IPS-18a (cell line): ENCODE results near the gene CYP3A7.
"Not testable (repeated sequence)": the region's sequence is repeated elsewhere in the genome, so short reads cannot be mapped to it uniquely, and the experiment has no call there.

Experiments used
- H3K27ac ChIP-seq: one replicate; pipeline ENCODE4 v1.5.1; 2013; ENCODE audit warnings: low read length
- H3K27me3 ChIP-seq: one replicate; pipeline ENCODE4 v1.6.1; 2013; ENCODE audit warnings: mild to moderate bottlenecking, low read length; ENCODE audit not compliant: control insufficient read depth, insufficient read depth
- H3K36me3 ChIP-seq: one replicate; pipeline ENCODE4 v1.6.1; 2013; ENCODE audit warnings: low read depth, low read length; ENCODE audit not compliant: control insufficient read depth
- H3K4me1 ChIP-seq: one replicate; pipeline ENCODE4 v1.6.1; 2013; ENCODE audit warnings: low read depth, low read length; ENCODE audit not compliant: control insufficient read depth
- H3K4me3 ChIP-seq: one replicate; pipeline ENCODE4 v1.5.1; 2013; ENCODE audit warnings: low read length
- H3K9ac ChIP-seq: one replicate; pipeline ENCODE4 v1.6.1; 2013; ENCODE audit warnings: mild to moderate bottlenecking, low read length, moderate library complexity
- H3K9me3 ChIP-seq: one replicate; pipeline ENCODE4 v1.6.1; 2013; ENCODE audit warnings: low read depth, low read length; ENCODE audit not compliant: control insufficient read depth

CYP3A7 gene

DNA sequence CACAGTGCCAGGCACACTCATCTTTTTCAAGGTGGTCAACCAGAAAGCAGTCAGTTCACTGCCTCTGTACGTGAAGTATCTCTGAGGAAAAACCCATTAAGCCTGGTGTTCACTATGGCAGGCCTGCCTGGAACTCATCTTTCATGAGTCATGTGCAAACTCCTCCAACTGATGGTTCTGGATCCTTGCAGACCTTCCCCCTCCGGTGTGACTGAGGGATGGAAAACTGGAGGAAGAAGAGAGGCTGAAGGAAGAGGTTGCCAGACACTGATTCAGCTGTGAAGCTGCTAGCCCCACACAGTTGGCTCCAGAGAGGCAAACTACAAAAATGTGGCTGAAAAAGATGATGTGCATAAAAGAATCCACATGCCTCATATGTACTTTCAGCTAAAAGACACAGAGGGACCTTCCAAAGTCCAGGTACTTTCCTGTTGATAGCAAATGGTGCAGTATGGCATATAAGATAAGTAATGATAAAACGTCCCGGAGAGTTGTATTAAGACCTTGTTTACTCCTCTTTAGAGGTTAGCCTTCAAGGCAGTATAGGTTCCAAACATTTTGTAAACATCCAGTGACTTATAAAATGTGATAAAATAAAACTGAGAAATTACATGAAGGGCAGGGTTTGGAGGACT lies 57.9 kb downstream of the CYP3A7 start:
- no peak overlapping the region for H3K27ac ChIP-seq
- no peak overlapping the region for H3K4me3 ChIP-seq

DNA sequence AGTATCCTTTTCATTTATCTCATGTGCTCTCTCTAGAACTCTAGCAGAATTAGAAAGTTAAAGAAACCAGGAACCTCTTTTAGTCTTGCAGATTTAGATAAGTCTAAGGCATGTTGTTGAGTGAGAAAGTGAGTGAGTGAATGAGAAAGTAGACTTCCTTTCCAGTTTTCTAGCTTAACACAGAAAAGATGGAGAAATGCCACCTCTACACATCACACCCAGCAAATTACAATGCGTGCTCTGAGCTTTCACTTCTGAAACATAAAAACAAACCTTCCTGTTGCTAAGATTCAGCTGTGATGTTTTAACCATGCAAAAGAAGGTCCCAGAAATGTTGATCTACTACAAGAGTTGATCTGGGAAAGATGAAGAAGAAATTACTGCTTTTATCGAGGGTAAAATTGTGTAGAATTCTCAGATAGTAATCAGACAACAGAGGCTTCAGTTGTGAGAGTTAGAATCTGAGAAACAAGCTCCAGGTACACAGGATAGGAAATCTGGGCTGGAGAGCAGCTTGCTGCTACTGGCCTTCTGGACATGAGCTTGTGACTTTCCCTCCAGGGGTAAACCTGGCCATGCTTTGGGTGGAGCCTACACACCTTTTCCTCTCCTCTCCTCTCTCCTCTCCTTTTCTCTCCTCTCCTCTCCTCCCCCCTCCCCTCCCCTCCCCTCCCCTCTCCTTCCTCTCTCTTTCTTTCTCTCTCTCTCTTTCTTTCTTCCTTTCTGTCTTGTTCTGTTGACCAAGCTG lies 59.8 kb downstream of the CYP3A7 start:
- Histone ChIP-seq H3K9me3 (no peaks in the 10 kb centered on the region), H3K4me1 (no peaks in the 10 kb centered on the region)

More for the DNA sequence above, 57.9 kb downstream of the CYP3A7 start:
- Histone ChIP-seq H3K9ac (no peak overlapping the region), H3K27me3 (no peaks in the 10 kb centered on the region), H3K4me1 (no peaks in the 10 kb centered on the region), H3K9me3 (no peaks in the 10 kb centered on the region), H3K36me3 (no peaks in the 10 kb centered on the region)

DNA sequence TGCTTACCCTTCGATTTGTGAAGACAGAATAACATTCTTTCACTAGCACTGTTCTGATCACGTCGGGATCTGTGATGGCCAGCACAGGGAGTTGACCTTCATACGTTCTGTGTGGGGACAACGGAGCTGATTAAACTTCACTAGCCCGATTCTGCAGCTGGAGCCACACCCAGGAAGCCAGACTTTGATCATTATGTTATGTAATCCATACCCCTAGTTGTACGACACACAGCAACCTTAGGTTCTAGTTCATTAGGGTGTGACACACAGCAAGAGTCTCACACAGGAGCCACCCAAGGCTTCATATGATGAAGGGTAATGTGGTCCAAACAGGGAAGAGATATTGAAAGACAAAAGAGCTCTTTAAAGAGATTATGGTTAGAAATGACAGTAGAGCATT lies 62.4 kb downstream of the CYP3A7 start:
- no peaks in the 10 kb centered on the region for H3K4me1 ChIP-seq
- no peak overlapping the region for H3K9ac ChIP-seq
- no peaks in the 10 kb centered on the region for H3K27me3 ChIP-seq
- no peaks in the 10 kb centered on the region for H3K36me3 ChIP-seq
- H3K4me3 ChIP-seq, result no peak overlapping the region
- H3K27ac ChIP-seq, result no peak overlapping the region
- no peaks in the 10 kb centered on the region for H3K9me3 ChIP-seq

More for the DNA sequence above, 59.8 kb downstream of the CYP3A7 start:
- Histone ChIP-seq H3K4me3 (no peak overlapping the region), H3K9ac (no peak overlapping the region), H3K27me3 (no peaks in the 10 kb centered on the region), H3K27ac (no peak overlapping the region), H3K36me3 (no peaks in the 10 kb centered on the region)

DNA sequence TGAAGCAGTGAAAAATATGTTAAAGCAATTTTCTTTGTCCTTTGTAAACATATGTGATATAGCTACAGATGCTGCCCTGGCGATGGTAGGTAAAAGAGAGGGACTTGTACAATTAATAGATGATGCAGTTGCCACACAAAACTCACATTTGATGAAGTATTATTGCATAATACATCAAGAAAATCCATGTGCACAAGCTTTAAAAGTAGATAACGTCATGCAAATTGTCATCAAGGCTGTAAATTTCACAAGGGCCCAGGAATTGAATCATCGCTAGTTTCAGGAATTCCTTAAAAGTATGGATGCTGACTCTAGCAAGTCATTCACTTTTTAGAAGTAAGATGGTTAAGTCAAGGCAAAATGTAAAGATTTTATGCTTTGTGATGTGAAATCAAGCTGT lies 65.2 kb downstream of the CYP3A7 start:
- Histone ChIP-seq H3K9ac (no peak overlapping the region), H3K9me3 (no peaks in the 10 kb centered on the region), H3K4me1 (no peaks in the 10 kb centered on the region), H3K36me3 (no peaks in the 10 kb centered on the region), H3K27me3 (no peaks in the 10 kb centered on the region), H3K4me3 (no peak overlapping the region), H3K27ac (no peak overlapping the region)

DNA sequence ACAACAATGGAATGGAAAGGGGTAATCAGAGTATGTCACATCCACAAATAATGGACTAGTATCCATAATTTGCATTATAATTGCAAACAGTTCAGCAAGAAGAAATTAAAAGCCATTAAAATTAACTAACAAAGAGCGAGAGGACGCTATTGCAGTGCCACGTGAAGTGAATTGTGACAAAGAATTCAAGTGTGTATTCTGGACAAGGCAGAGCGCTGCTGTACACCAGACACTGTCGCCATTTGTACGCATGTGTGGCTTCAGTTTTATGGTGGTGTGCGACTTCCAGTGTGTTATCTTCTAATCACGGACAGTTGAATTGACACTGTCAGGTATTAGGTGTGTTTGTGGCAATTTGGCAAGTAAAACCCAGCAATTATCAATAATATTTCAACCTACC lies 66.5 kb downstream of the CYP3A7 start:
- Histone ChIP-seq H3K27me3 (no peaks in the 10 kb centered on the region), H3K4me3 (no peak overlapping the region), H3K36me3 (no peaks in the 10 kb centered on the region), H3K9me3 (no peaks in the 10 kb centered on the region), H3K4me1 (no peaks in the 10 kb centered on the region), H3K9ac (no peak overlapping the region), H3K27ac (no peak overlapping the region)

DNA sequence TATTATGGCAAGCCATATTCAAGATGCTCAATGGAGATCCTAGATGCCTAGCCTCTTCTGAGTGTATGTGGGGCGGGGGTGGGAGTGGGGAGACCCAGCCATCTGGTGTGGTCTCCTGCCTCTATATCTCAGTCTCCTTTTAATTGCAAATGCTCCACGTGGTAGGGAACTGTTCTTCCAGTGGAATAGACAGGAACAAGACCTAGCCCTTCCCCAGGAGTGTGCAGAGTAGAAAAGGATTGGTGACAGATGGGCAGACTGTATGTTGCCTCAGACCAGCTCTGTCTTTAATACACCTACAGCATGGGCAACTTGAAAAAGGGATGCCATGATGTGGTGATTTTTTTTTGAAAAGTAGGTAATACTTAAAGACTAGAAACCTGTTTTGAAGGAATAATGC lies 67.8 kb downstream of the CYP3A7 start:
- Histone ChIP-seq H3K27ac (no peak overlapping the region), H3K4me1 (no peaks in the 10 kb centered on the region), H3K4me3 (no peak overlapping the region), H3K36me3 (no peaks in the 10 kb centered on the region), H3K9me3 (no peaks in the 10 kb centered on the region), H3K27me3 (no peaks in the 10 kb centered on the region), H3K9ac (no peak overlapping the region)

DNA sequence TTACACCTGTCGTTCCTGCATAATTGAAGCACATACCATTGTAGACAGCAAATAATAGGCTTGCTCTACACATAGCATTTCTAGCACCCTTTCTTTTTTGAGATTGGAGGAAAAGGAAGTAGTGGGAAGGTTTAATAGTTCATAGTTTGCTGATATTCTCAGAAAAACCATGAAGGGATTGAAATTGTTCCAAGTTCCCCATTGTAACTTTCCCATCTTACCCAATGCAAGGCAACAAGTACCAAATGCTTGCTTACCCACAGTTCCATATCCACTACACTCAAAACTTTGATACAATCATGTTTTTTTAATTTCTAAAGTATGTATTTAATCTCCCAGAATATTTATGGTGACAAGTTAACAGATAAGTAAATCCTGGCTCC lies 69.0 kb downstream of the CYP3A7 start:
- H3K4me1 ChIP-seq, result no peaks in the 10 kb centered on the region
- H3K9ac ChIP-seq, result no peak overlapping the region
- H3K9me3 ChIP-seq, result no peaks in the 10 kb centered on the region
- H3K27me3 ChIP-seq, result no peaks in the 10 kb centered on the region
- H3K36me3 ChIP-seq, result no peaks in the 10 kb centered on the region
- no peak overlapping the region for H3K4me3 ChIP-seq
- no peak overlapping the region for H3K27ac ChIP-seq

DNA sequence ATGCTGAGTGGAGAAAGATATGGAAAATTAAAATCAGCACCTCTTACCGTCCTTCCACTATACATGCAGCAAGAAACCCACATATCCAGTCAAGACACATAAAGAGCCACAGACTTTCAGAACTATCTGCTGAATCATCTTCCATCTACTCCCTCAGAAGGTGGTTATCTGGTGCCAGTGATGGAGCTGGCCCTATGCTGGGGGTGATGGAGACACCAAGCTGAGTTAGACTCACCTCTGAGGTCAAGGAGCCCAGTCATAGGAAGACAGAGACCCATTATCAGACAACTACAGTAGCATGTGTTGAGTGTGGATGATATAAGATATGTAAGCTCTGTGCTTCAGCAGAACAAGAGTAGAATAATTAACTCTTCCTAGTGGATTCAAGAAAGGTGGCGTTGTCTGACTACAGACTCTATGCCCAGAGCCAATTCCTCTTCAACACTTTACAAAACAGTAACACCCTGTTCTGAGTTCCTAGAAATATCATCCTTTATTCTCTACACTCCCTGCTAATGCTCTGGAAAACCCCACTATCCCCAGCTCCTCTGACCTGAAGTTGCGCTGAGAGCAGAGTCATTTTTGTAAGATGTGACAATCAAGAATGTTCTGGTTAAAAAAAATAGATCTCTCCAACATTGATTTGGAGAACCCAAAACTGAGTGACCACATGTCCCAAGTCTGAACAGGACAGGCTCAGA lies 69.5 kb downstream of the CYP3A7 start:
- Histone ChIP-seq H3K36me3 (no peaks in the 10 kb centered on the region), H3K4me1 (no peaks in the 10 kb centered on the region), H3K4me3 (no peak overlapping the region), H3K27ac (no peak overlapping the region), H3K9me3 (no peaks in the 10 kb centered on the region), H3K9ac (no peak overlapping the region), H3K27me3 (no peaks in the 10 kb centered on the region)

DNA sequence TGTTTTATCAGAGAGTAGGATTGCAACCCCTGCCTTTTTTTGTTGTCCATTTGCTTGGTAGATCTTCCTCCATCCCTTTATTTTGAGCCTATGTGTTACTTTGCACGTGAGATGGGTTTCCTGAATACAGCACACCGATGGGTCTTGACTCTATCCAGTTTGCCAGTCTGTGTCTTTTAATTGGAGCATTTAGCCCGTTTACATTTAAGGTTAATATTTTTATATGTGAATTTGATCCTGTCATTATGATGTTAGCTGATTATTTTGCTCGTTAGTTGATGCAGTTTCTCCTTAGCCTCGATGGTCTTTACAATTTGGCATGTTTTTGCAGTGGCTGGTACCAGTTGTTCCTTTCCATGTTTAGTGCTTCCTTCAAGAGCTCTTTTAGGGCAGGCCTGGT lies 77.1 kb downstream of the CYP3A7 start:
- not testable (repeated sequence) for H3K9me3 ChIP-seq, H3K4me3 ChIP-seq, H3K27ac ChIP-seq, H3K9ac ChIP-seq, H3K36me3 ChIP-seq, H3K4me1 ChIP-seq, H3K27me3 ChIP-seq
